Adrenal gland (tissue), 12 donors: ENCODE data around the gene TAF1B. TPM values are rescaled to one million over a fixed set of nuclear protein-coding genes. Genes with fewer than 3 reads are reported as not detected.
"Not testable (repeated sequence)": the region's sequence is repeated elsewhere in the genome, so short reads cannot be mapped to it uniquely, and the experiment has no call there.

Source experiments
- DNase-seq, 7 donors: peaks; one replicate each; pipeline ENCODE4 v3.0.0-alpha.2; 2019 to 2020
- H3K27ac ChIP-seq, 5 donors: fragments of 200-600 bp; sonication (generic) in 4 of 5; 1 replicate in 3 of 5; 2 replicates in 2 of 5; pipeline versions ENCODE4 v1.5.1 to v1.8.0; 2016 to 2020; ENCODE audit warnings: mild to moderate bottlenecking in 1 of 5
- H3K27me3 ChIP-seq: fragments of 200-600 bp; 2 replicates; pipeline ENCODE4 v1.8.0; 2021
- H3K36me3 ChIP-seq, 2 donors: fragments of 200-600 bp; replicated peaks in 1 of 2; 1 replicate in 1 of 2; 2 replicates in 1 of 2; pipeline versions ENCODE4 v1.5.1 to v1.8.0; 2018 to 2022
- H3K4me1 ChIP-seq, 2 donors: fragments of 200-600 bp; replicated peaks in 1 of 2; 1 replicate in 1 of 2; 2 replicates in 1 of 2; pipeline versions ENCODE4 v1.5.1 to v1.8.0; 2018 to 2021
- H3K4me3 ChIP-seq, 4 donors: fragments of 200-600 bp; sonication (generic) in 3 of 4; one replicate each; pipeline ENCODE4 v1.5.1; 2016 to 2018
- H3K9me3 ChIP-seq, 3 donors: fragments of 200-600 bp; sonication (generic) in 1 of 3; replicated peaks in 1 of 3; 1 replicate in 2 of 3; 2 replicates in 1 of 3; pipeline versions ENCODE4 v1.5.1 to v1.8.0; 2016 to 2021
- POLR2A ChIP-seq, 2 donors: fragments of 450-650 bp; IDR thresholded peaks; one replicate each; pipeline ENCODE4 v1.6.1; 2017; ENCODE audit warnings: antibody characterized with exemption in 2 of 2, mild to moderate bottlenecking in 2 of 2, moderate library complexity in 1 of 2
- WGBS, 4 donors: extraction: QIAGEN DNeasy Blood & Tissue Kit in 2 of 4; methylation state at CpG; one replicate each; pipeline versions ENCODE4 v1.1.5 to v1.1.7; 2013 to 2017; 5-methylcytosine and 5-hydroxymethylcytosine counted together
- intact Hi-C, 2 donors: fragments of 100-400 bp; cut with DNase I; formaldehyde crosslinking; loops; one replicate each; pipeline versions ENCODE4 v1.14.1 to v1.15.0; 2022 to 2023
- polyA plus RNA-seq, 3 donors: library from polyadenylated mRNA; stranded (reverse); fragments of 200-250 nt in 2 of 3; fragments of 350-450 nt in 1 of 3; fragmentation: Illumina TruSeq in 1 of 3; extraction: RNeasy Lipid Tissue Mini Kit (QIAGEN cat#74804) in 1 of 3; gene quantifications; one replicate each; pipeline ENCODE4 v1.2.3, GENCODE V29; 2013 to 2014
- total RNA-seq, 9 donors: library from RNA; depleted of rRNA in 4 of 9; stranded (reverse); fragments of >200 nt in 4 of 9; fragments of 120-200 nt in 1 of 9; fragmentation: NEBNext Ultra II Directional in 1 of 9; extraction: Animal tissue kit (Norgen Biotek cat#: 25700) in 1 of 9; gene quantifications; one replicate each; pipeline versions ENCODE4 v1.1.0 to v1.2.4, GENCODE V29; 2013 to 2023
- TF ChIP-seq, protein P1 (sequence below), 6 experiments: fragments of 450-650 bp in 4 of 6; fragments of 200-600 bp in 2 of 6; sonication (generic) in 1 of 6; IDR thresholded peaks; 1 replicate in 5 of 6; 2 replicates in 1 of 6; pipeline versions ENCODE4 v1.5.1 to v1.8.0; 2016 to 2021; ENCODE audit warnings: antibody characterized with exemption in 6 of 6, mild to moderate bottlenecking in 2 of 6, moderate library complexity in 1 of 6
- donor health status: healthy with polysubstance abuse.
- donor health status: Bipolar disorder and iron deficiency.
- donor health status: DM: yes; HTN: yes; CAD: no.
- donor health status: DM: no; HTN: no; CAD: no.
- donor health status: DM: no; HTN: no; CAD: no.
- donor health status: DM: yes; HTN: yes; CAD: no.

Gene TAF1B
- total and polyA plus RNA-seq, 12 donors, result 3.1 to 21.6 (median 14.9) TPM

DNA sequence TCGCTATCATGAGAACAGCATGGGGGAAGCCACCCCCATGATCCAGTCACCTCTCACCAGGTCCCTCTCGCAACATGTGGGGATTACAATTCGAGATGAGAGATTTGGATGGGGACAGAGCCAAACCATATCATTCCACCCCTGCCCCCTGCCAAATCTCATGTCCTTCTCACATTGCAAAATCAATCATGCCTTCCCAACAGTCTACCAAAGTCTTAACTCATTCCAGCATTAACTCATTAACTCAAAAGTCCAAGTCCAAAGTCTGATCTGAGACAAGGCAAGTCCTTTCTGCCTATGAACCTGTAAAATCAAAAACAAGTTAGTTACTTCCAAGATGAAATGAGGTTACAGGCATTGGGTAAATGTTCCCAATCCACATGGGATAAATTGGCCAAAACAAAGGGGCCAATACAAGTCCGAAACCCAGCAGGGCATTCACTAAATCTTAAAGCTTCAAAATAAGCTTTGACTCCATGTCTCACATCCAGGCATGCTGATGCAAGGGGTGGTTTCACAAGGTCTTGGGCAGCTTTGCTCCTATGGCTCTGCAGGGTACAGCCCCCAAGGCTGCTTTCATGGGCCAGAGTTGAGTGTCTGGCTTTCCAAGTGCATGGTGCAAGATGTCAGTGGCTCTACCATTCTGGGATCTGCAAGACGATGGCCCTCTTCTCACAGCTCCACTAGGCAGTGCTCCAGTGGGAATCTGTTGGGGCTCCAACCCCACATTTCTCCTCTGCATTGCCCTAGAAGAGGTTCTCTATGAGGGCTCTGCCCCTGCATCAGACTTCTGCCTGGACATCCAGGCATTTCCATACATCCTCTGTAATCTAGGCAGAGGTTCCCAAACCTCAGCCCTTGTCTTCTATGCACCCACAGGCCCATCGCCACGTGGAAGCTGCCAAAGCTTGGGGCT, 14.8 kb downstream of the TAF1B start:
- WGBS, 4 donors, result 94 to 98% (median 97%) methylated on average over 6 to 7 of the region's 7 CpGs
- H3K9me3 ChIP-seq, result no peaks in the 10 kb centered on the region
- DNase-seq, result no peak
- no peaks in the 10 kb centered on the region for H3K4me1 ChIP-seq
- peaks cover 0 to 37% of the 10 kb centered on the region in 2 donors for H3K36me3 ChIP-seq
- H3K27ac ChIP-seq, result no peak overlapping the region
- H3K4me3 ChIP-seq, result no peak overlapping the region
- TF ChIP-seq, protein P1, sequence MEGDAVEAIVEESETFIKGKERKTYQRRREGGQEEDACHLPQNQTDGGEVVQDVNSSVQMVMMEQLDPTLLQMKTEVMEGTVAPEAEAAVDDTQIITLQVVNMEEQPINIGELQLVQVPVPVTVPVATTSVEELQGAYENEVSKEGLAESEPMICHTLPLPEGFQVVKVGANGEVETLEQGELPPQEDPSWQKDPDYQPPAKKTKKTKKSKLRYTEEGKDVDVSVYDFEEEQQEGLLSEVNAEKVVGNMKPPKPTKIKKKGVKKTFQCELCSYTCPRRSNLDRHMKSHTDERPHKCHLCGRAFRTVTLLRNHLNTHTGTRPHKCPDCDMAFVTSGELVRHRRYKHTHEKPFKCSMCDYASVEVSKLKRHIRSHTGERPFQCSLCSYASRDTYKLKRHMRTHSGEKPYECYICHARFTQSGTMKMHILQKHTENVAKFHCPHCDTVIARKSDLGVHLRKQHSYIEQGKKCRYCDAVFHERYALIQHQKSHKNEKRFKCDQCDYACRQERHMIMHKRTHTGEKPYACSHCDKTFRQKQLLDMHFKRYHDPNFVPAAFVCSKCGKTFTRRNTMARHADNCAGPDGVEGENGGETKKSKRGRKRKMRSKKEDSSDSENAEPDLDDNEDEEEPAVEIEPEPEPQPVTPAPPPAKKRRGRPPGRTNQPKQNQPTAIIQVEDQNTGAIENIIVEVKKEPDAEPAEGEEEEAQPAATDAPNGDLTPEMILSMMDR (IDR thresholded peaks at IDR 0.05), result no peak
- TF ChIP-seq POLR2A (IDR thresholded peaks at IDR 0.05), result no peak
- intact Hi-C loops, result no loop called here
- H3K27me3 ChIP-seq, result no peaks in the 10 kb centered on the region

DNA sequence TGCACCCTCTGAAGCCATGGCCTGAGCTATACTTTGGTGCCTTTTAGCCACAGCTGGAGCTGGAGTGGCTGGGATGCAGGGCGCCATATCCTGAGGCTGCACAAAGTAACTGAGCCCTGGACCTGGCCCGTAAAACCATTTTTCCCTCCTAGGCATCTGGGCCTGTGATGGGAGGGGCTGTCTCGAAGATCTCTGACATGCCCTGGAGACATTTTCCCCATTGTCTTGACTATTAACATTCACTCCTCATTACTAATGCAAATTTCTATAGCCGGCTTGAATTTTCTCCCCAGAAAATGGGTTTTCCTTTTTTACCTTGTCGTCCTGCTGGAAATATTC, 15.4 kb downstream of the TAF1B start:
- no peaks in the 10 kb centered on the region for H3K9me3 ChIP-seq
- intact Hi-C loops, result no loop called here
- TF ChIP-seq, protein P1 (IDR thresholded peaks at IDR 0.05), result no peak
- TF ChIP-seq POLR2A (IDR thresholded peaks at IDR 0.05), result no peak

DNA sequence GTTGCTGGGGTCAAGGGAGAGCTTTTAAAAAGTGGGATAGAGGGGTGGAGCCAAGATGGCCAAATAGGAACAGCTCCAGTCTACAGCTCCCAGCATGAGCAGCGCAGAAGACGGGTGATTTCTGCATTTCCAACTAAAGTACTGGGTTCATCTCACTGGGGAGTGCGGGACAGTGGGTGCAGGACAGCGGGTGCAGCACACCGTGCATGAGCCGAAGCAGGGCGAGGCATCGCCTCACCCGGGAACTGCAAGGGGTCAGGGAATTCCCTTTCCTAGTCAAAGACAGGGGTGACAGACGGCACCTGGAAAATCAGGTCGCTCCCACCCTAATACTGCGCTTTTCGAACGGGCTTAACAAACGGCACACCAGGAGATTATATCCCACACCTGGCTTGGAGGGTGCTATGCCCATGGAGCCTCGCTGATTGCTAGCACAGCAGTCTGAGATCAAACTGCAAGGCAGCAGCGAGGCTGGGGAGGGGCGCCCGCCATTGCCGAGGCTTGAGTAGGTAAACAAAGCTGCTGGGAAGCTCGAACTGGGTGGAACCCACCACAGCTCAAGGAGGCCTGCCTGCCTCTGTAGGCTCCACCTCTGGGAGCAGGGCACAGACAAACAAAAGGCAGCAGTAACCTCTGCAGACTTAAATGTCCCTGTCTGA, 17.8 kb downstream of the TAF1B start:
- intact Hi-C loops, H3K4me3 ChIP-seq: not testable (repeated sequence)
- 95 to 99% (median 97%) methylated on average over 21 of the region's 21 CpGs for WGBS, 4 donors

More for the DNA sequence above, 15.4 kb downstream of the TAF1B start:
- no peak overlapping the region for H3K4me3 ChIP-seq
- H3K4me1 ChIP-seq, result no peaks in the 10 kb centered on the region
- DNase-seq, result no peak
- no peaks in the 10 kb centered on the region for H3K27me3 ChIP-seq
- no peak overlapping the region for H3K27ac ChIP-seq
- 78 to 99% (median 98%) methylated on average over 5 of the region's 5 CpGs for WGBS, 4 donors
- H3K36me3 ChIP-seq, result peaks cover 0 to 32% of the 10 kb centered on the region in 2 donors

DNA sequence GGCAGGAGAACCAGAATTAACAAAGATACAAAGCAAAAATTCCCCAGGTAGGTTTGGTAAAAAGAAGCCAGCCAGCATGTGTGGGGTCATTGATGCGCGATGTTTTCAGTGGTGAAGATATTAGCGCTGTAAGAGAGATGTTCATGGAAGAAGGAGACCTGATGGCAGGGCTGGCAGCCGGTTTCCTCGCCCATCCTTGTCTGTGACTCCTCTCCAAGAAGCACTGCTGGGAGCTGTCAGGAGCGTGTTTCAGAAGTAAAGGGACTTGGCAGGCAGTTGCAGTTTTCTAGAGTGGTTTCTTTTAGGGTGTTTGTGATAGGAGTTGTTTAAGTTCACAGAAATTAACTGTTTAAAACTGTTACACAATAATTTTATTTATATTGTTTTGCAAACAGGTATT, 24.6 kb downstream of the TAF1B start:
- 91 to 96% (median 95%) methylated on average over 6 of the region's 6 CpGs for WGBS, 4 donors
- H3K4me3 ChIP-seq, result no peak overlapping the region
- H3K36me3 ChIP-seq, result peaks cover 0 to 12% of the 10 kb centered on the region in 2 donors
- H3K27ac ChIP-seq, result no peak overlapping the region
- TF ChIP-seq, protein P1 (IDR thresholded peaks at IDR 0.05), result no peak
- TF ChIP-seq POLR2A (IDR thresholded peaks at IDR 0.05), result no peak
- no peaks in the 10 kb centered on the region for H3K9me3 ChIP-seq
- no peaks in the 10 kb centered on the region for H3K4me1 ChIP-seq
- no peaks in the 10 kb centered on the region for H3K27me3 ChIP-seq
- intact Hi-C loops, result no loop called here
- no peak for DNase-seq

More for the DNA sequence above, 17.8 kb downstream of the TAF1B start:
- not testable (repeated sequence) for DNase-seq, H3K4me1 ChIP-seq, H3K27ac ChIP-seq, H3K9me3 ChIP-seq, H3K27me3 ChIP-seq
- H3K36me3 ChIP-seq, result peaks cover 0 to 12% of the 10 kb centered on the region in 2 donors
